HG03025 (cell line): ENCODE results near the gene SLC24A4.
A peak's percentile ranks its signal among the peaks of the same experiment; 100 is the strongest.
"Not testable (repeated sequence)": the region's sequence is repeated elsewhere in the genome, so short reads cannot be mapped to it uniquely, and the experiment has no call there.

Source experiments
- ATAC-seq: cut with Tn5 transposase; IDR thresholded peaks from one replicate; pipeline ENCODE4 v1.9.1; 2021; ENCODE audit warnings: mild to moderate bottlenecking, moderate library complexity; ENCODE audit not compliant: unreplicated experiment, low FRiP score

The SLC24A4 gene

GRCh38 chr14:92532490-92533163 is 209.7 kb downstream of the SLC24A4 start:
- ATAC-seq = no peak

- ATAC-seq = no peak
These were observed 212.1 kb downstream of the SLC24A4 start for GRCh38 chr14:92534932-92535643.

GRCh38 chr14:92536231-92536630 is 213.3 kb downstream of the SLC24A4 start:
- not testable (repeated sequence) for ATAC-seq

GRCh38 chr14:92538412-92538985 is 215.5 kb downstream of the SLC24A4 start:
- peak; percentile 86 for ATAC-seq

DNA sequence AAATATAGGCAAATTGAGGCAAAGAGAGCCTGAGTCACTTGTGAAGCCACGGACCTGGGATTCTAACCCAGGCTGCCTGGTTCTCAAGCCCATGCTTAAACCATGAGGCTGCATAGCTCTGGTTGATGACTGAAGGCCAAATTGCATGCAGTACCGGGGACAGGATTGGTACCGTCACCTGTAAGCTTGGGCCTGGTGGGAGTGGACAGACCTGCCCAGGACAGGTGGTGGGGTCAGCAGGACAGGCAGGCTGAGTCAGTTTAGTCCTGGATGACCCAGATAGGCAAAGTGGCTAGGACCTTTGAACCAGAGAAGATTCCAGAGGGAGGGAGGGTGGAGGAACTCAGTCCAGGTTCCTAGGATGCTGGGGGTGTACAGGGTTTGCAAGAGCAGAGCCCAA is 216.5 kb downstream of the SLC24A4 start:
- ATAC-seq = no peak

DNA sequence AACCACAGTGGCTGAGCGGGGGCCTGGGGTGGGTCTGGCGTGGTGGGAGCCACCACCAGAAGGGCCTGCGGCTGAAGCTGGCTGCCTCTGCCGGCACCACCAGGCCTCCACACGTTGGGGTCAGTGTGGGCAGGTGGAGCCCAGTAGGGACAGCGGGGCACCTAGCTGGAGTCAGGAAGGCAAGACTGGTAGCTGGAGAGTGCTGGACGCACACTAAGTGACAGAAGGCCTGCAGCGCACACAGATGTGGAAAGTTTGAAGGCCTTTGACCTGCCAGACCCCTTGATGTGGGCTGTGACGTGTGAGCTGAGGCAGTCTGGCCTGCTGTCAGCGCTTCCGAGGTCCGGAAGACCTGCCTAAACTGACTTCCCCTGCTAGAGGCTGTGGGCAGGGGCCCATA is 216.9 kb downstream of the SLC24A4 start:
- ATAC-seq = no peak

DNA sequence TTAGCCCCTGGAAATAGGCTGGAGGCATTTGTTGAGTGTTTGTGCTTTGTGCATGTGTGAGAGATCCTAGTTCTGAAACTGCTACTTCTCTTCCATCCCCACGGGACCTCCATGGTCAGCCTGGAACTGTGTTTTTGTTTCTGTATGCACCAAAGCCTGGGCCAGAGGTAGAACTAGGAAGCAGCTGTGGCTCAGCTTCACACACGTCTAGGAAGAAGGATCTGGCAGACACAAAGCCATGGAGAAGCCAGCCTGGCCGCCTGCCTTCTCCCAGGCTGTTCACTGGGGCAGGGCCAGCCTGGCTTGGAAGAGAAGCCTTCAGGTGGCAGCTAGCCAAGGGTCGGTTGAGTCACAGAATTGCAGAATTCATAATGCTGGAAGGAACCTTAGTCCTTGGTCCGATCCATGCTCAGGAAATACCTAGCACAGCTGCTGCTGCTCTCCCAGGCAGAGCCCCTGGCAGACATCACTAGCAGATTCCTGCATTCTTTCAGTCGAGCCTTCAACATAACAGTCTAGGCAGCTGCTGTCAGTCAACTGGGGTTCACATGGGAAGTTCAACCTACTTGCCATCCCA is 217.6 kb downstream of the SLC24A4 start:
- ATAC-seq = no peak

- ATAC-seq = no peak
These were observed 220.0 kb downstream of the SLC24A4 start for GRCh38 chr14:92542766-92543554.

DNA sequence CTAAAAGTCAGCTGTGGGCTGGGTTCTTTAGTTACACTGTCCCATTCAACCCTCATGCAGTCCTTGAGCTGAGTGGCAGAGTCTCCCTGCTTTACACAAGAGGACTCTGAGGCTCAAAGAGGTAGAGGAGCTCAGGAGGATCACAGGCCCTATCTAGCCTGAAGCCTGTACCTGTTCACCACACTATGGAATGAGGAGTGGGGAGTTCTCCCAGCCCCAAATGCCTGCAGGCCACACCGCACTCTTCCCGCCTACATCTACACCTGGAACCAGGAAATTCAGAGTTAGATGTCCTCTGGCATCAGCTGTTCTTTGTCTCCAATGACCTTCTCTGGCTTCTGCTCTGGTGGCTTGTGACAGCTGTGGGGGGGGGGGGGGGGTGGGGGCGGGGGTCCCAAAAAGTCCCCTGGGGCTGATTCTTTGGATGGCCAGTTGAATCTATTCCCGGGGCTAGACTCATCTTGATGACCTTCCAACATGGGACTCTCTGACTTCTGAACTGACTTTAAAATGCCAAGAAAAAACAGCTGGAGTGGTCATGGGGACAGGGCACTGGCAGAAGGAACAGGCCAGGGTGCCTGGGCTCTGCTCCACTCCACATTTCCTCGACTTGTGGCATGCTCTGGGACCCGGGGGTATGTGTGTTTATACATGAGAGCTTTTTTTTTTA is 221.2 kb downstream of the SLC24A4 start:
- no peak for ATAC-seq

GRCh38 chr14:92546347-92547053 is 223.5 kb downstream of the SLC24A4 start:
- no peak for ATAC-seq

- ATAC-seq = no peak
These were observed 226.3 kb downstream of the SLC24A4 start for GRCh38 chr14:92549105-92549858.

- no peak for ATAC-seq
These were observed 226.9 kb downstream of the SLC24A4 start for GRCh38 chr14:92549859-92550230.
